GM18508 (cell line): Measurements from ENCODE around the gene CERT1.
"Not testable (repeated sequence)": the region's sequence is repeated elsewhere in the genome, so short reads cannot be mapped to it uniquely, and the experiment has no call there.

Source experiments
- ATAC-seq: cut with Tn5 transposase; IDR thresholded peaks from one replicate; pipeline ENCODE4 v1.9.1; 2021; ENCODE audit warnings: moderate number of reproducible peaks; ENCODE audit not compliant: insufficient read depth, unreplicated experiment

Gene CERT1, protein sequence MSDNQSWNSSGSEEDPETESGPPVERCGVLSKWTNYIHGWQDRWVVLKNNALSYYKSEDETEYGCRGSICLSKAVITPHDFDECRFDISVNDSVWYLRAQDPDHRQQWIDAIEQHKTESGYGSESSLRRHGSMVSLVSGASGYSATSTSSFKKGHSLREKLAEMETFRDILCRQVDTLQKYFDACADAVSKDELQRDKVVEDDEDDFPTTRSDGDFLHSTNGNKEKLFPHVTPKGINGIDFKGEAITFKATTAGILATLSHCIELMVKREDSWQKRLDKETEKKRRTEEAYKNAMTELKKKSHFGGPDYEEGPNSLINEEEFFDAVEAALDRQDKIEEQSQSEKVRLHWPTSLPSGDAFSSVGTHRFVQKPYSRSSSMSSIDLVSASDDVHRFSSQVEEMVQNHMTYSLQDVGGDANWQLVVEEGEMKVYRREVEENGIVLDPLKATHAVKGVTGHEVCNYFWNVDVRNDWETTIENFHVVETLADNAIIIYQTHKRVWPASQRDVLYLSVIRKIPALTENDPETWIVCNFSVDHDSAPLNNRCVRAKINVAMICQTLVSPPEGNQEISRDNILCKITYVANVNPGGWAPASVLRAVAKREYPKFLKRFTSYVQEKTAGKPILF

DNA sequence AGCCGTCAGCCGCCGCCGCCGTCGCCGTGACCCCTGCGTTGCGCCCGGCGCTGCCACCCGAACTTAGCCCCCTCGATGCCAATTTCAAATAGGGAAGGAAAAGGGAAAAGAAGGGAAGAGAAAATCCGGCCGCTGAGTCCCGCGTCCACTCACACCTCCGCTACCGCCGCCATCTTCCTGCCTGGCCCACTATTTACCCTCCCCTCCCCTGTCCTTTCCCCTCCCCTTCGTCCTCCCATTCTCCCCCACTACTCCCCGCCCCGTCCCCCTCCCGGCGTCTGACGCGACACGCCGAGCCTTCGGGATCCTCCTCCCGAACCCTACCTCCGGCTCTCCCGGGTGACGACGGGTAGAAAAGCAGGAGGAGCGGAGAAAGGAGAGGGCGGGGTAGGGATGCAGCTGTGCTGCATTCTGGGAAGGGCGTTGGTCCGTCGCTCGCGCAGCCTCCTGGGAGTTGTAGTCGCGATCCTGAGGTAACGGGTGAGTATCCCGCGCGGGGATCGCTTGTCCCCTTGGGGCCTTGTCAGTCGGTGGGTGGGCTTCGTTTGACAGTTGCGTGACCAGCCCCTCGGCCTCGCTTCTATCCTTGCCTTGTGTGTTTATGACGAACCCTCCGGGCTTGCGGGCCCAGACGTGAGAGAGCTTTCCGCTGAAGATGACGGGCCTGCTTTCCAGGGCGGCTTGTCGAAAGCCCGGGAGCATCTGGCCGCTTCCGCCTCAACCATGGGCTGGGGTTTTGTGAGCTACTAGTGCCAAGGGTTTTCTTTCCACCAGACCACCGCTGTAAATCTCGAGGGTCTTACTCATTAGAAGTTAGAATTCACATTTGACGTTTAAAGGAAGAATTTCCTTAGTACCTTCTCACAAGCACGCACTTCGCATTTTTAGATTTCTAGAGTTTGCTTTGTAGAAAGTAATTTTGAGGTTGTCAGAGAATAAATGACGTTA is at the start of gene CERT1, which contains the start of gene POLK:
Gene CERT1, minus strand, starts transcription at position 195 of the 948 bp plus-strand sequence. CDS start 422 bp downstream, outside the sequence.
Gene POLK, plus strand, starts transcription at position 457 of the 948 bp plus-strand sequence.
- peak; percentile 54 for ATAC-seq

DNA sequence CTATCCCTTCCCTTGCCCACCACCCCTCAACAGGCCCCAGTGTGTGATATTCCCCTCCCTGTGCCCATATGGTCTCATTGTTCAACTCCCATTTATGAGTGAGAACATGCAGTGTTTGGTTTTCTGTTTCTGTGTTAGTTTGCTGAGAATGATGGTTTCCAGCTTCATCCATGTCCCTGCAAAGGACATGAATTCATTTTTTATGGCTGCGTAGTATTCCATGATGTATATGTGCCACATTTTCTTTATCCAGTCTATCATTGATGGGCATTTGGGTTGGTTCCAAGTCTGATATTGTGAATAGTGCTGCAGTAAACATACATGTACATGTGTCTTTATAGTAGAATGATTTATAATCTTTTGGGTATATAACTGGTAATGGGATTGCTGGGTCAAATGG is 49.2 kb upstream of the CERT1 start:
- ATAC-seq: not testable (repeated sequence)

DNA sequence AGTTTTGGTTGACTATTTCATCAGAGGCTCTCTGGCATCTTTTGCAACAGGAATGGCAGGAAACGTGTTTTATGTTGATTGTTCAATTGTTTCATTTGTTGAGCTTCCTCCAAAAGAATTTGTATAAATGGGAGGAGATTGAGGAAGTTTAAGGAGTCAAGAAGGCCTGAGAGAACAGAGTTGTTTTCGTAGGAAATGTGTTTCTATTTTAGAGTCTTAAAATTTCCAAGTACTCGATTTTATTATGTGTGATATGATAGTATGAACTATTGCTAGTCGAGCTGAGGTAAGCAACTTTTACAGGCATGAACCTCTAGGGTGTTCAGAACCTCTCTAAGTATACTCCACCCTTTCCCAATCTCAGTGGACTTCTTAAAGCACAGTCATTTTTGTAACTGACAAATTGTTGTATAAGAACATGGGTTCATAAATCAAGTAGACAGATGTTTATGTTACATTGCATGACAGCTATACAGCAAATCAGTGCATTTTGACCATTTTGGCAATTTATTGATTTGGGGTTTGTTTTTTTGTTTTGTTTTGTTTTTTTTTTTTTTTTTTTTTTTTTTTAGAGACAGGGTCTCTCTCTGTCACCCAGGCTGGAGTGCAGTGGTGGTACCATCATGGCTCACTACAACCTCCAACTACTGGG is 47.7 kb upstream of the CERT1 start:
- ATAC-seq: no peak

DNA sequence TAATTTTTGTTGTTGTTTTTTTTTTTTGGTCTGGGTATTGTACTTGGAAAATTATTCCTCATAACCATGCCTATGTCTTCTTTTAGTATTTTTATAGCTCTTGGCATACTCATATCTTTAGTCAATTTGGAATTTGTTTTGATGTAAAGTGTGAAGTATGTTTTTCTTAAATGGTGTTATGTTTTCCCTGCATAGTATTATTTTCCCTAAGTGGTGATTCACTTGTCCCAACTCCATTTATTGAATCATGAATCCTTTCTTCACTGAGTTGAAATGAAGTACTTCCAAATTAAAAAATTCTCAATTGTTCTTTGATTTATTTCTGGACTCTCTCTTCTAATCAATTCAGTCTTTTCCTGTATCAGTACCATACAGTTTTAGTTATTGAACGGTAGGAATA is 46.8 kb upstream of the CERT1 start:
- no peak for ATAC-seq

DNA sequence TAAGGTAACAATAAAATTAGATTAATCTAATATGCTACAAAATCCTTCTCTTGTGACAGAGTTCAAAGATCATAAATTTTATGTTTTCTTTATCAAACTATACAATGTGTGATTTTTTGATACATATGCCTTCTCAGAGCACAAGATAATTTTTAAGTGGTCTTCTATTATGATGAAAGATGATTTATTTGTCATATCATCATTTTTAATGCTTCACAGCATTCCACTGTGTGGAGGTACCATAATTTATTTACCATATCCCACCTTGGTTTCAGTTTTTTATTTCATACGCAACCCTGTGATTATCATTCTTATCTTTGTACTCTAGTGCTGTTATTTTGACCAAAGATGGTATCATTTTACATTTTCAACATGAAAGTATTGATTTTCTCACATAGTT is 41.9 kb upstream of the CERT1 start:
- ATAC-seq: no peak

DNA sequence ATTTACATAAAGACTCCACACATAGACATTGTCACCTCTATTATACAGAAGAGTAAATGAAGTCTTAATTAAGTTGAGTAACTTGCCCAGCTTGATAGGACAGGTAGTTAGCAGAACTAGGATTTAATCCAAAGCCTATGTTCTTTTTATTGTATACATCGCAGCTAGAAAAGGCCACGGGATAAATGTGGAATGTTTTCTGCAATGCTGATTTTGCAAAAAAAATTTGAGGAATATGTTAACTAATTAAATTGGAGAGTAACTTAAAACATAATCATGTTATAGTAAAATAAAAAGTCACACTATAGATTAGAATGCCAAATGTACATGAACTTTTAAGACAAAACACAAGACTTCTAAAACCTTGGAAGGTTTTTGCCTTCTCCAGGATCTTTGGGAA is 41.3 kb upstream of the CERT1 start:
- no peak for ATAC-seq

DNA sequence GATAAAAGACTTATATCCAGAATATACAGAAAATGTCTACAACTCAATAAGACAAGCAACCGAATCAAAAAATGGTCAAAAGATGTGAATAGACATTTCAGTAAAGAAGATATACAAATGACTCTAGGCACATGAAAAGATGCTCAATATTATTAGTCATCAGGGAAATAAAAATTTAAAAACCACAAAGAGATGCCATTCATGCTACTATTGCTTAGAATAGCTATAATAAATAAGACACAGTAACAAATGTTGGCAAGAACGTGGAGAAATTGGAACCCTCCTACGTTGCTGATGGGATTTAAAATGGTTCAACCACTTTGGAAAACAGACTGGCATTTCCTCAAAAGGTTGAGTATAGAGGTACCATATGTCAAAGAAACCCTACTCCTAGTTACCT is 40.0 kb upstream of the CERT1 start:
- ATAC-seq: no peak

DNA sequence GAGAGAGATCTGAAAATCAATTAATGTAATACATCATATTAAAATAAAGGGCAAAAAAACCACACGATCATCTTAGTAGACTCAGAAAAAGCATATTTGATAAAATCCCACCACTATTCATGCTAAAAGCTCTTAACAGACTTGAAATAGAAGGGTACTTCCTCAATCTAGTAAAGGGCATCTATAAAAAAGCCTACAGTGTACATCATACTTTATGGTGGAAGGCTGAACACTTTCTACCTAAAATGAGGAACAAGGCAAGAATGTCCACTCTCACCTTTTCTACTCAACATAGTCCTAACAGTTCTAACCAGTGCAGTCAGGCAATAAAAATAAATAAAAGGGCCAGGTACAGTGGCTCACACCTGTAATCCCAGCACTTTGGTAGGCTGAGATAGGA is 39.2 kb upstream of the CERT1 start:
- no peak for ATAC-seq

DNA sequence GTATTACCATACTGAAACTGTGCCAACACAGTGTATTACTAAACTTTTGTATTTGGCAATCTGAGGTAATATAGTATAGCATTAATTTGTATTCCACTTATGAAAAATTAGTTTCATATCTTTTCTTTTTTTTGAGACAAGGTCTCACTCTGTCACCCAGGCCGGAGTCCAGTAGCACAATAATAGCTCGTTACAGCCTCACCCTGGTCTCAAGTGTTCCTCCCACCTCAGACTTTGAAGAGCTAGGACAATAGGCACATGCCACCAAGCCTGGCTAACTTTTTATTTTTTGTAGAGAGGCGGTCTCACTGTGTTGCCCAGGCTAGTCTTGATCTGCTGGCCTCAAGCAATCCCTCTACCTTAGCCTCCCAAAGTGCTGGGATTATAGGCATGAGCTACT is 36.4 kb upstream of the CERT1 start:
- ATAC-seq: no peak

DNA sequence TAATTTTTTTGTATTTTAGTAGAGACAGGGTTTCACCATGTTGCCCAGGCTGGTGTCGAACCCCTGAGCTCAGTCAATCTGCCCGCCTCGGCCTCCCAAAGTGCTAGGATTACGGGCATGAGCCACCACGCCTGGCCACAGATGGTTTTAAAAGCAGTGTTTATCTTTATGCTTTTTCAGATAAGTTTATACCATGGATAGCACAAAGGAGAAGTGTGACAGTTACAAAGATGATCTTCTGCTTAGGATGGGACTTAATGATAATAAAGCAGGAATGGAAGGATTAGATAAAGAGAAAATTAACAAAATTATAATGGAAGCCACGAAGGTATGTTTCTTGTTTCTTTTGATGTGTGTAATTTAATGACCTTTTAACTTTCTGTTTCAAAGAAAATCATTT is 35.4 kb upstream of the CERT1 start:
- no peak for ATAC-seq

DNA sequence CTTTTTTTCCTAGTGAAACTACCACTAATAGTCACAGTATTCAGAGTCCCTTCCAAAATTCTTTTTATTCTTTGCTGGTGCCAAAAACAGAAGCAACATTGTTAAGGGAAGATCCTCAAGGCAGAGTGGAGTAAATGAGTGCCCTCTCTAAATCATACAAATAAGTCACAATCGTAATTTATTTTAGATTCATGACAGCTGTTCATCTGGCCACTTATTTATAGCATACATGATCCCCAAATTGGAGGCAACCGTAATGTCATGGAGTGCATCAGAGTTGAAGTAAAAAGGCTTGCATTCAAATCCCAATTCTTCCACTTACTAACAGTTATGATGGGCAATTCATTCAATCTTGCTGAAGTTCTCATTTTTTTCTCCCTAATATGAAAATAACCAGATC is 33.7 kb upstream of the CERT1 start:
- ATAC-seq: no peak

DNA sequence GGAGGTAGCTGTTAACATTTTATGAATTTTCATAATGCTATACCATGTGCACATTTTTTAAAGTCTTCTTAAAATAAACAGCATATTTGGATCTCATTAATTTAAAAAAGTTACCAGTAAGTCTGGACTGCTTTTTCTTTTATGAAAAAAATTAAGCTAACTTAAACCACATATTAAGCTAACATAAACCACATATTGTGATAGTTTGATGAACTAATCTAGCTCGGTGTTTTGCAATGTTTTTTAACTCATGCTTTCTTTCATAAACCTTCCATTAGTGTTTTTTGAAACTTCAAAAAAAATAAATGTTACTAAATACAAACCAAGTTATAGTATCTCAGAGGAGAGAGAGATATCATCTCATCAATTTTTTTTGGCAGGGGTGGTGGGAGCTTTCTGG is 26.8 kb upstream of the CERT1 start:
- no peak for ATAC-seq

DNA sequence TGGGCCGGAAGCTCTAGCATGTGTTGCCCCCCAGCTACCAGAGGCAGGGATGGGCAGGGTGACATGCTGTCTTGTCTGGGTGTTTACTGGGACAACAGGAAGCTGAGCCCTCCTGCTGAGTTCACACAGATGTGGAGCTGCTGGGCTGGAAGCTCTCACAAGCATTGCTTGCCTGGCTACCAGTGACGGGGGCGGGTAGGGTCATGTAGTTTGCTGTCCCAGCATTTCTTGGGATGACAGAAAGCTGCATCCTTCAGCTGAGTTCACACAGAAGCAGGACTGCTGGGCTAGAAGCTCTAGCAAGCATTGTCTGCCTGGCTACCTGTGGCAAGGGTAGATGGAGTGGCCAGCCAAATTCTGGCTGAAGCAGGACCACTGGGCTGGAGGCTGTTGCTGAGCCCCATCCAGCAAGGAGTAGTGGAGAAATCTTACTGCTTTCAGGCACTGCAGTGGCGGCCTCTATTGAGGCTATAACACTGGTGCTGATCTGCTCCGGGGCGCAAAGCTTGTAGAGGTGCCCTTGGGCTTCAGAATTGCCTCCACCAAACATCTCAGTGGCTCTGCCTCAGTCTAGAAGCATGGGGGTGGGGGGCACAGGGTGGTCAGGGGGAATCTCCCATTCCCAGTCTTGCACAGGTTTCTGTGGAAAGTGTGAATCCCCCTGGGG is 25.4 kb upstream of the CERT1 start:
- no peak for ATAC-seq

DNA sequence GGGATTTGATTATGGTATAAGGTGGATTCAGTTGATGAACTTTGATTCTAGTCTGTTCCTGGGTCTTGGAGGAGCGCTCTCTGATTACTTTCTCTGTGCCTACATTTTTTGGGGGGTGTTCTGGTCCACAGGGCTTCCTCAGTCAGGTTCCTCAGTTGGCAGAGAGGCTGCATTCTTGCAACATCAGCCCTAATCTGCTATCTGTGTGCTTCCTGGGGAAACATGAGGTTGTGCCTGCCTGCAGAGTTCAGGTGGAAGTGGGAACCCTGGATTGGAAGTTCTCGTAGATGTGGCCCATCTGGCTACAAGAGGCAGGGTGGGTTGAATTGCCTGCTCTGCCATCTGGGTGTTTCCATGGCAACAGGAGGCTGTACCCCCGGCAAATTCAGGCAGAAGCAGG is 24.7 kb upstream of the CERT1 start:
- no peak for ATAC-seq

DNA sequence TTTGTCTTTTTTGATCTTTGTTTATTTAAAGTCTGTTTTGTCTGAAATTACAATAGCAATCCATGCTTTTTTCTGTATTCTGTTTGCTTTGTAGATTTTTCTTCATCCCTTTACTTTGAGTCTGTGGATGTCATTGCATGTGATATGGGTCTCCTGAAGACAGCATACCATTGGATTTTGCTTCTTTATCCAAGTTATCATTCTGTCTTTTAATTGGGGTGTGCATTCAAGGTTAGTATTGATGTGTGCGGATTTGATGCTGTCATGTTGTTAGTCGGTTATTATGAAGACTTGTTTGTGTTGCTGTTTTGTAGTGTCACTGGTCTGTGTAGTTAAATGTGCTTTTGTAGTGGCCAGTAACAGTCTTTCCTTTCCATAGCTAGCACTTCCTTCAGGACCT is 23.3 kb upstream of the CERT1 start:
- no peak for ATAC-seq

DNA sequence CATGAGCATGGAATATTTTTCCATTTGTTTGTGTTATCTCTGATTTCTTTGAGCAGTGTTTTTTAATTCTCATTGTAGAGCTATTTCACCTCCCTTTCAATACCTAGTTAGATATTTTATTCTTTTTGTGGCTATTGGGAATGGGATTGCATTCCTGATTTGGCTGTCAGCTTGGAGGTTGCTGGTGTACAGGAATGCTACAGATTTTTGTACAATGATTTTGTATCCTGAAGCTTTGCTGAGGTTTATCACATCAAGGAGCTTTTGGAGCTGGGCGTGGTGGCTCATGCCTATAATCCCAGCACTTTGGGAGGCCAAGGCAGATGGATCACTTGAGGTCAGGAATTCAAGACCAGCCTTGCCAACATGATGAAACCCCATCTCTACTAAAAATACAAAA is 22.3 kb upstream of the CERT1 start:
- not testable (repeated sequence) for ATAC-seq

DNA sequence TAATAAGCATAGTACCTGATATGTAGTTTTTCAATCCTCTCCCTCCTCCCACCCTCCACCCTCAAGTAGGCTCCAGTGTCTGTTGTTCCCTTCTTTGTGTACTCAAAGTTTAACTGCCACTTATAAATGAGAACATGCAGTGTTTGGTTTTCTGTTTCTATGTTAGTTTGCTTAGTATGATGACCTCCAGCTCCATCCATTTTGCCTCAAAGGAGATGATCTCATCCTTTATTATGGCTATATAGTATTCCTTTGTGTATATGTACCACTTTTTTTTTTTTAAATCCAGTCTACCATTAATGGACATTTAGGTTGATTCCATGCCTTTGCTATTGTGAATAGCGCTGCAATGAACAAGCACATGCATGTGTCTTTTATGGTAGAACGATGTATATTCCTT is 20.8 kb upstream of the CERT1 start:
- ATAC-seq: no peak

DNA sequence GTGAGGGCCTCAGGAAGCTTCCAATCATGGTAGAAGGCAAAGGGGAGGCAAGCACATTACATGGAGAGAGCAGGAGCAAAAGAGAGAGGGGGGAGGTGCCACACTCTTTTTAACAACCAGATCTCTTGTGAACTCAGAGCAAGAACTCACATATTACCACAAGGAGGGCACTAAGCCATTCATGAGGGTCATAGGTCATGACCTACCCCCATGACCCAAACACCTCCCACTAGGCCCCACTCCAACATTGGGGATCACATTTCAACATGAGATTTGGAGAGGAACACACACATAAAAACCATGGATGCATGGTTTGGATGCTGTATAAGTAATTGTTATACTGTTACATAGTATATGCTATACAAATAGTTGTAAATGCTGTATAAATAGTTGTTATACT is 17.8 kb upstream of the CERT1 start:
- ATAC-seq: no peak

DNA sequence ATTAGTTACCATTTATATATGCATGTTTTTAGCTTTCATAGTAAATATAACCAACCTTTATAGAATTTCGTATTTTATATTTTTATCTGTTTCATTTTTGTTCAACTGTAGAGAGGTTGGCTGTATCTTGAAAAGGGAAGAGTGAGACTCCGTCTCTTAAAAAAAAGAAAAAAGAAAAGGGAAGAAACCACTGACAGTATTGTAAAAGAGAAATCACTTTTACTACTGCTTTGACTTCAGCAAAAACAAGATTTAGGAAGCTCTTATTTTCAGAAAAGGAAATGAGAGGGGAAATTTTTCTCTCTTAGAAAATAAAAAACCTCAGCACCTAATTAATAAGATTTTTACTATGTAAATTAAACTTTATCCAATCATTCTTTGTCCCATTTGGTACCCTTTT is 14.6 kb upstream of the CERT1 start:
- ATAC-seq: no peak

DNA sequence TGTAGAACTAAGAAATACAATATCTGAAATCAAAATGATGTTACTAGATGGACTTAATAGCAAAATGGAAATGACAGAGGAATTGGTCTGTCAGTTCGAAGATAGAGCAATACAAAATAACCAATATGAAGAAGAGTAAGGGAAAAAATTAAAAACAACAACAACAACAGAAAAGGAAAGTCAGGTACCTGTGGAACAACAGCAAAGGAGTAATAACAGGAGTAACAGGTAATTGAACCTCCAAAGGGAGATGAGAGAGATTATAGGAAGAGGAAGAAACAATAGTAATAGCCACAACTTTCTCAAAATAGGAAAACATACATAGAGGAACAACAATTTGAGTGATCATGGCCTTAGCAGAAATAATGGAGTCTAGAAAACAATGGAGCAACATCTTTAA is 13.9 kb upstream of the CERT1 start:
- no peak for ATAC-seq
